Loucy (cell line): Measurements from ENCODE around the gene ARHGAP15.

Experiments
- CTCF ChIP-seq: fragments of 200-600 bp; sonication (generic); conservative IDR thresholded peaks from 2 replicates; pipeline ENCODE4 v1.5.1; 2014; ENCODE audit warnings: mild to moderate bottlenecking, antibody characterized with exemption, low read length
- EZH2phosphoT487 ChIP-seq: fragments of 200-600 bp; IDR thresholded peaks from 2 replicates; pipeline ENCODE4 v1.6.1; 2018; ENCODE audit warnings: antibody characterized with exemption, mild to moderate bottlenecking, moderate library complexity, borderline replicate concordance

GRCh38 chr2:143532061-143532460, 402.8 kb downstream of the ARHGAP15 start:
- TF ChIP-seq CTCF, result no peak
- no peak for TF ChIP-seq EZH2phosphoT487
